Measurements from ENCODE around the gene KIF24.
"Not testable (repeated sequence)": the region's sequence is repeated elsewhere in the genome, so short reads cannot be mapped to it uniquely, and the experiment has no call there.

The KIF24 gene

GRCh38 chr9:34338665-34339385 lies 9.8 kb upstream of the KIF24 start:
- DNase-seq (ENCODE audit: low spot score), result no peak
- Histone ChIP-seq H3K4me3 (no peak overlapping the region), H3K27ac (no peak overlapping the region)
- TF ChIP-seq, protein P1, sequence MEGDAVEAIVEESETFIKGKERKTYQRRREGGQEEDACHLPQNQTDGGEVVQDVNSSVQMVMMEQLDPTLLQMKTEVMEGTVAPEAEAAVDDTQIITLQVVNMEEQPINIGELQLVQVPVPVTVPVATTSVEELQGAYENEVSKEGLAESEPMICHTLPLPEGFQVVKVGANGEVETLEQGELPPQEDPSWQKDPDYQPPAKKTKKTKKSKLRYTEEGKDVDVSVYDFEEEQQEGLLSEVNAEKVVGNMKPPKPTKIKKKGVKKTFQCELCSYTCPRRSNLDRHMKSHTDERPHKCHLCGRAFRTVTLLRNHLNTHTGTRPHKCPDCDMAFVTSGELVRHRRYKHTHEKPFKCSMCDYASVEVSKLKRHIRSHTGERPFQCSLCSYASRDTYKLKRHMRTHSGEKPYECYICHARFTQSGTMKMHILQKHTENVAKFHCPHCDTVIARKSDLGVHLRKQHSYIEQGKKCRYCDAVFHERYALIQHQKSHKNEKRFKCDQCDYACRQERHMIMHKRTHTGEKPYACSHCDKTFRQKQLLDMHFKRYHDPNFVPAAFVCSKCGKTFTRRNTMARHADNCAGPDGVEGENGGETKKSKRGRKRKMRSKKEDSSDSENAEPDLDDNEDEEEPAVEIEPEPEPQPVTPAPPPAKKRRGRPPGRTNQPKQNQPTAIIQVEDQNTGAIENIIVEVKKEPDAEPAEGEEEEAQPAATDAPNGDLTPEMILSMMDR (IDR thresholded peaks at IDR 0.05), result no peak

GRCh38 chr9:34338079-34338478 lies 9.0 kb upstream of the KIF24 start:
- H3K4me3 ChIP-seq; DNase-seq (ENCODE audit: low spot score); H3K27ac ChIP-seq: not testable (repeated sequence)

DNA sequence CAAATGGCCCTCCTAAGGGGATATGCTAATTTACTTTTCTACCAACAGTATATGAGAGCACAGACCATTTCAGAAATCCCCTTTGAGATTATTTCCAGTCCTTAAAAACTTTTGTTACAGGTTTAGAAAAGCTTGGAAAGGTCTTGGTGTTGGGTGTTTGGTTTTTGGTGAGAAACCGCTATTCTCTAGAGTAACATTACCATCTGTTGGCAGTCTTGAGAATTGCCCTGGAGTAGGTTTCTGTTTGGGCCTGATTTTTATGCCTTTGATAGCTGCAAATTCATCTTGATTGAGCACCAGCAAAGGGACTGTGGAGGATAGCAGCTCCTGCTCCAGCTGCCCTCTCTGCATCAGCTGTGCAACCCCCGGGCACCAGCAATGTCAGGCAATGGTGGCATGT lies 8.3 kb upstream of the KIF24 start:
- no peak overlapping the region for H3K27ac ChIP-seq
- DNase-seq (ENCODE audit: low spot score), result no peak
- TF ChIP-seq, protein P1 (IDR thresholded peaks at IDR 0.05), result no peak
- no peak overlapping the region for H3K4me3 ChIP-seq

DNA sequence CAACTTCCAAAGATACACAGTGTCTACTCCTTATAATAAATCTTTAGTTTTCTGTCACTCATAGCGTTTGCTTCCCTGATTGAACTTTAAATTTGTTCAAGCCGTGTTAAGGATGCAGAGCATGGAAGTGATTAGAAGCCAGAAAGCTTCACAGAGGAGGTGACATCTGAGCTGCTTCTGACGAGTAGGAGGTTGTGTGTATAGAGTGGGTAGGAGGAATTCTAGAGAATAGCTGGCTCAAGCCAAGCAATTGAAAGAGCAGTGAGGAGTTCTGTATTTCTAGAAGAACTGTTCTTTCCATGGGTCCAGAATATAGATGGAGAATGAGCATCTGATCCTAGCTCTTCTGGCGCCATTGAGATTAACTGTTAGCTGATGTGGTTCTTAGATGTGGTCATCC lies 6.3 kb upstream of the KIF24 start:
- TF ChIP-seq, protein P1 (IDR thresholded peaks at IDR 0.05), result no peak
- DNase-seq (ENCODE audit: low spot score), result no peak
- no peak overlapping the region for H3K27ac ChIP-seq
- H3K4me3 ChIP-seq, result no peak overlapping the region

DNA sequence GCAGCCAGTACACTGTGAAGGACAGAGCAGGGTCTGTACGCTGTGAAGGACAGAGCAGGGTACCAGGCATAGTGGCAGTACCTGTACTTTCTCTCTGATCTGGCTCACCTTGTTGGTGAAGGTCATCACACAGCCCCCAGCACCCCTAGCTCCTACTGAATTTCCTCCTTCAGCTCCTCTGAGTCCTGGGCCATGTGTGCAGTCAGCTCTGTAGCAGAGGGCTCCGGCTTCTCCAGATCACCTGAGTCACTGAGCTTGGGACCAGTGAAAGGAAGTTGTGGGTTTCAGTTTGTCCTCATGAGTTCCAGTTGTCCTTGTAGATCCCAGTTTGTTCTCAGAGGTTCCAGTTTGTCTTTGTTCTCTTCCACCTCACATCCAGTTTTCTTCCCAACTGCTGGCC lies 5.8 kb upstream of the KIF24 start:
- H3K27ac ChIP-seq, result no peak overlapping the region

DNA sequence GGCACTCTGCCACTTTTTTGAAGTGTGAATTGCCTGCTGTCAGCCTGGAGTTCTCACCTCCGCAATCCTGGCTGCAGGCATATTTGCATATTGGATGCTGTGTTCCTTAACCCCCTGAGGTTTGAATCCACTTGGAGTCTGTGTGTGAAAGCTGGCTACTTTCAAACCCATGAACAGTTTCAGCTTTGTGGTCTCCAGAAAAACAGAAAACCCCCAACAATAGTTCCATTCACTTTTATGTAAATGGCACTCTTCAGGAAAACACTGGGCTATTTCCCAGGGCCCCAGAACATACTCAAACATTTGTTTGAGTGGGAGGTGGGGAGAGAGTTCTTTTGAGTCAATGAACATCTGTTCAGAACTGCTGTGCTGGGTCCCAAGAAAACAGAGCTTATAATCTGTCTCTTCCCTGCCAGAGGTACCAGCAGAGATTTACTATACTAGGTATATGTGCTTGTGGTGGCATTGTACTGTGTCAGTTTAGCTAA lies 5.3 kb upstream of the KIF24 start:
- H3K4me3 ChIP-seq, result no peak overlapping the region
- TF ChIP-seq, protein P1 (IDR thresholded peaks at IDR 0.05), result no peak
- no peak for DNase-seq (ENCODE audit: low spot score)
- no peak overlapping the region for H3K27ac ChIP-seq

More for the DNA sequence above, 5.8 kb upstream of the KIF24 start:
- TF ChIP-seq, protein P1 (IDR thresholded peaks at IDR 0.05), result no peak
- no peak overlapping the region for H3K4me3 ChIP-seq
- no peak for DNase-seq (ENCODE audit: low spot score)

- Histone ChIP-seq H3K4me3 (no peak overlapping the region), H3K27ac (no peak overlapping the region)
- TF ChIP-seq, protein P1 (IDR thresholded peaks at IDR 0.05), result no peak
- no peak for DNase-seq (ENCODE audit: low spot score)
These were observed 4.8 kb upstream of the KIF24 start for GRCh38 chr9:34333836-34334235.
